ENCODE measurements around the gene CEP68.

CEP68 gene

GRCh38 chr2:65059071-65059470 is 2.9 kb downstream of the CEP68 start:
- no peak for DNase-seq

- no peak for DNase-seq
These were observed 5.1 kb downstream of the CEP68 start for GRCh38 chr2:65061146-65061909.

- no peak for DNase-seq
These were observed 5.7 kb downstream of the CEP68 start for GRCh38 chr2:65061910-65062339.

GRCh38 chr2:65062843-65063825 is 6.9 kb downstream of the CEP68 start:
- DNase-seq: no peak

- peak; percentile 41 for DNase-seq
These were observed 8.7 kb downstream of the CEP68 start for GRCh38 chr2:65064728-65065552.

GRCh38 chr2:65067806-65068553 is 11.8 kb downstream of the CEP68 start:
- no peak for DNase-seq

GRCh38 chr2:65069439-65069824 is 13.2 kb downstream of the CEP68 start:
- DNase-seq: no peak

- DNase-seq: no peak
These were observed 14.1 kb downstream of the CEP68 start for GRCh38 chr2:65070172-65070830.

- DNase-seq: no peak
These were observed 14.6 kb downstream of the CEP68 start for GRCh38 chr2:65070856-65071255.

- DNase-seq: no peak
These were observed 15.4 kb downstream of the CEP68 start for GRCh38 chr2:65071499-65072180.

GRCh38 chr2:65072181-65072970 is 16.2 kb downstream of the CEP68 start:
- DNase-seq: no peak

- no peak for DNase-seq
These were observed 17.8 kb downstream of the CEP68 start for GRCh38 chr2:65073879-65074565.

- no peak for DNase-seq
These were observed 19.0 kb downstream of the CEP68 start for GRCh38 chr2:65075176-65075575.

GRCh38 chr2:65075605-65076344 is 19.6 kb downstream of the CEP68 start:
- DNase-seq: no peak

- no peak for DNase-seq
These were observed 20.1 kb downstream of the CEP68 start for GRCh38 chr2:65076345-65076710.

GRCh38 chr2:65077898-65078297 is 21.7 kb downstream of the CEP68 start:
- no peak for DNase-seq

- no peak for DNase-seq
These were observed 22.8 kb downstream of the CEP68 start for GRCh38 chr2:65079017-65079416.

GRCh38 chr2:65081232-65081685 is 25.0 kb downstream of the CEP68 start:
- no peak for DNase-seq

- no peak for DNase-seq
These were observed 28.9 kb downstream of the CEP68 start for GRCh38 chr2:65085148-65085547.
